ENCODE results near the gene ASS1. TPM values are rescaled to one million over a fixed set of nuclear protein-coding genes. Genes with fewer than 3 reads are reported as not detected.

Gene ASS1
- total and polyA plus RNA-seq, 3 donors from 2014 or later: 68.5 to 153 (median 90.2) TPM

DNA sequence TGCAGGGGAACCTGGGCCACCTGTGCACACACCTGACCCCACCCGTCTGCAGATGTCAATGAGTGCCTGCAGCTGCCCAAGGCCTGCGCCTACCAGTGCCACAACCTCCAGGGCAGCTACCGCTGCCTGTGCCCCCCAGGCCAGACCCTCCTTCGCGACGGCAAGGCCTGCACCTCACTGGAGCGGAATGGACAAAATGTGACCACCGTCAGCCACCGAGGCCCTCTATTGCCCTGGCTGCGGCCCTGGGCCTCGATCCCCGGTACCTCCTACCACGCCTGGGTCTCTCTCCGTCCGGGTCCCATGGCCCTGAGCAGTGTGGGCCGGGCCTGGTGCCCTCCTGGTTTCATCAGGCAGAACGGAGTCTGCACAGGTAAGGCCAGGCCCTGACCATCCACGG, 14.5 kb upstream of the ASS1 start:
- Histone ChIP-seq H3K4me1 (peaks cover 4% of the 10 kb centered on the region), H3K27ac (no peak overlapping the region), H3K27me3 (no peaks in the 10 kb centered on the region), H3K9me3 (no peaks in the 10 kb centered on the region), H3K4me3 (no peak overlapping the region), H3K36me3 (ENCODE audit: low read depth, missing control alignments) (no peaks in the 10 kb centered on the region)
- 86 to 97% methylated on average over 6 to 18 of the region's 18 CpGs for WGBS, 2 donors
- TF ChIP-seq, protein P1, sequence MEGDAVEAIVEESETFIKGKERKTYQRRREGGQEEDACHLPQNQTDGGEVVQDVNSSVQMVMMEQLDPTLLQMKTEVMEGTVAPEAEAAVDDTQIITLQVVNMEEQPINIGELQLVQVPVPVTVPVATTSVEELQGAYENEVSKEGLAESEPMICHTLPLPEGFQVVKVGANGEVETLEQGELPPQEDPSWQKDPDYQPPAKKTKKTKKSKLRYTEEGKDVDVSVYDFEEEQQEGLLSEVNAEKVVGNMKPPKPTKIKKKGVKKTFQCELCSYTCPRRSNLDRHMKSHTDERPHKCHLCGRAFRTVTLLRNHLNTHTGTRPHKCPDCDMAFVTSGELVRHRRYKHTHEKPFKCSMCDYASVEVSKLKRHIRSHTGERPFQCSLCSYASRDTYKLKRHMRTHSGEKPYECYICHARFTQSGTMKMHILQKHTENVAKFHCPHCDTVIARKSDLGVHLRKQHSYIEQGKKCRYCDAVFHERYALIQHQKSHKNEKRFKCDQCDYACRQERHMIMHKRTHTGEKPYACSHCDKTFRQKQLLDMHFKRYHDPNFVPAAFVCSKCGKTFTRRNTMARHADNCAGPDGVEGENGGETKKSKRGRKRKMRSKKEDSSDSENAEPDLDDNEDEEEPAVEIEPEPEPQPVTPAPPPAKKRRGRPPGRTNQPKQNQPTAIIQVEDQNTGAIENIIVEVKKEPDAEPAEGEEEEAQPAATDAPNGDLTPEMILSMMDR (IDR thresholded peaks at IDR 0.05): no peak
- TF ChIP-seq POLR2A (IDR thresholded peaks at IDR 0.05): no peak
- no peak for DNase-seq
- intact Hi-C loops (cut with DNase I; ENCODE audit: low total_unique reads): no loop called here

DNA sequence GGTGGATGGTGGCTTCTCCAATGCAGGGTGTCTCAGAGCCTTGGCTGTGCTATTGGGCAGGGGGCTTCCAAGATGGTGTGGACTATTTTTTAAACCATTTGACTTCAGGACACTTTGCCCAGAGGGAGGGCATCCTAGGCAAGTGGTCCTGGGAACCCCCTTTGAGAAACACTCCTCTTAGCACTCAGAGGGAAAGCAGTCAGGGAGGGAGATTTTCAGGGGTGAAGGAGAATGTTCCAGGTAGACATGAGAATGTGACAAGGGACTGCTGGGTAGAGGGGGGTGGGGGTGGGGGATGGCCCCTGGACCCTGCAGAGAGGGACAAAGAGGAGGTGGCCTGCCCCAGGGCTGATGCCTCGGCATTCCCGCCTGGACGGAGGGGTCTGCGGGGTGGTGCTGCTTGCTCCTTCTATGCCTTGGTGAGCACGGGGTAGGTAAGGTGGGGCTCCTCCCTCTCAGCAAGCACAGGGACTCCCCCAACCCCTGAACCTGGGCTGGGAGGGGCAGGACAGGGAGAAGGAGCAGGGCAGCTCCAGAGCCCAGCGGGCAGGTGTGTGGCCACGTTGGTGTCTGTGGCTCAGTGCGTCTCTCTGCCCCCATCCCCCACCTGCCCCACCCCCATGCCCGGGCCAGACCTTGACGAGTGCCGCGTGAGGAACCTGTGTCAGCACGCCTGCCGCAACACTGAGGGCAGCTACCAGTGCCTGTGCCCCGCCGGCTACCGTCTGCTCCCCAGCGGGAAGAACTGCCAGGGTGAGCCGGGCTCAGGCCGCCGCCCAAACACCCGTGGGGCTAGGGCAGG, 13.8 kb upstream of the ASS1 start:
- WGBS, 2 donors: 90 to 92% methylated on average over 10 to 22 of the region's 22 CpGs
- intact Hi-C loops (cut with DNase I; ENCODE audit: low total_unique reads): no loop called here
- H3K4me1 ChIP-seq: peaks cover 4% of the 10 kb centered on the region
- H3K27ac ChIP-seq: no peak overlapping the region
- no peaks in the 10 kb centered on the region for H3K36me3 ChIP-seq (ENCODE audit: low read depth, missing control alignments)
- no peak for DNase-seq
- no peak for TF ChIP-seq POLR2A (IDR thresholded peaks at IDR 0.05)
- TF ChIP-seq, protein P1 (IDR thresholded peaks at IDR 0.05): no peak
- no peaks in the 10 kb centered on the region for H3K9me3 ChIP-seq
- no peak overlapping the region for H3K4me3 ChIP-seq
- no peaks in the 10 kb centered on the region for H3K27me3 ChIP-seq

DNA sequence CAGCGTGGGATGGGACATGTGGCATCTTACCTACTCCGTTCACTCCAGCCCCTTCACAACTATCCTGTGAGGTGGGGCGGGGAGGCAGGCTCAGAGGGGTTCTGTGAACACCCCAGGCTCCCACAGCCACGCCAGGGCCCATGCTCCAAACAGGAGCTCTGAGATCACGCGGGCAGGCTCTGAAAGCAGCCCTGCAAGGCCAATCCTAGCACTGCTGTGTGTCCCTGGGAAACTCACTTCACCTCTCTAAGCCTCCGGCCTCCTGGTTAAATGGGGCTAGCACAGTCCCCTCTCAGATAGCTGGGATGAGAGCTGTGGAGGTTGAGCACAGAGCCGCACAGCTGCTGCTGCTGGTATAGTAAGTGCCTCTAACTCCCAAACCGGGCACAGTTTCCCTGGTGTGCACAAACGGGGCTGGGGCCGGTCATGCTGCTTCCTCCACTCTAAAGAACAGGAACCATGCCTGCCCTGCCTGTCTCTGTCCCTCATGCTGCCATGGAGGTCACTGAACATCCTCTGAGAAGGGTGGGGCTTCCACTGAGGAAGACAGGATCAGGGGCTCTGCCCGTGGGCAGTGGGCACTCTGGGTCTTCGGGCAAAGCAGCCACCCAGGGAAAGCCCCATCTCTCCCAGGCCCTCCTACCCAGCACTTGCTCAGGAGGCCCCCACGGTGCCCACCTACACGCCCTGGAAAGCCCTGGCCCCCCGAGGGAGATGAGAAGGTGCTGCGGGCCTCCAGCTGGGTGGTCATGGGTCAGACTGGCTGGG, 13.0 kb upstream of the ASS1 start:
- TF ChIP-seq, protein P1 (IDR thresholded peaks at IDR 0.05): no peak
- TF ChIP-seq POLR2A (IDR thresholded peaks at IDR 0.05): no peak
- H3K9me3 ChIP-seq: no peaks in the 10 kb centered on the region
- H3K4me3 ChIP-seq: no peak overlapping the region
- intact Hi-C loops (cut with DNase I; ENCODE audit: low total_unique reads): no loop called here
- DNase-seq: no peak
- H3K27ac ChIP-seq: no peak overlapping the region
- 91 to 94% methylated on average over 12 to 17 of the region's 17 CpGs for WGBS, 2 donors
- H3K27me3 ChIP-seq: no peaks in the 10 kb centered on the region
- peaks cover 4% of the 10 kb centered on the region for H3K4me1 ChIP-seq
- no peaks in the 10 kb centered on the region for H3K36me3 ChIP-seq (ENCODE audit: low read depth, missing control alignments)

DNA sequence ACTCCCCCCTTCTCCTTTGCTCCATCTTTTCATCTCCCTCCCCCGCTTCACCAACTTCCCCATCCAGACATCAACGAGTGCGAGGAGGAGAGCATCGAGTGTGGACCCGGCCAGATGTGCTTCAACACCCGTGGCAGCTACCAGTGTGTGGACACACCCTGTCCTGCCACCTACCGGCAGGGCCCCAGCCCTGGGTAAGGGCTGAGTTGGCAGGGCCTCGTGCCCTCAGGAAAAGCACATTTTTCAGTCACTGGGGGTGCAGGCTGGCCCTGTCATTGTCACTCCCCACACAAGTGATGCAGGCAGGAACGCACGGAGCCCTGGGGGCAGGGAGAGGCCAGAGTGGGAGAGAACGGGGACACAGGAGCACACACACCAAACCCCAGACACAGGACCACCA, 12.4 kb upstream of the ASS1 start:
- no peak for TF ChIP-seq POLR2A (IDR thresholded peaks at IDR 0.05)
- TF ChIP-seq, protein P1 (IDR thresholded peaks at IDR 0.05): no peak
- 67 to 73% methylated on average over 10 to 11 of the region's 11 CpGs for WGBS, 2 donors
- intact Hi-C loops (cut with DNase I; ENCODE audit: low total_unique reads): no loop called here
- no peak overlapping the region for H3K27ac ChIP-seq
- no peaks in the 10 kb centered on the region for H3K36me3 ChIP-seq (ENCODE audit: low read depth, missing control alignments)
- no peak for DNase-seq
- no peaks in the 10 kb centered on the region for H3K27me3 ChIP-seq
- H3K9me3 ChIP-seq: no peaks in the 10 kb centered on the region
- H3K4me1 ChIP-seq: peaks cover 4% of the 10 kb centered on the region
- H3K4me3 ChIP-seq: no peak overlapping the region

Data from testis (tissue), 3 donors.